Measurements from ENCODE around the gene DAGLB.

- TF ChIP-seq, protein P1, sequence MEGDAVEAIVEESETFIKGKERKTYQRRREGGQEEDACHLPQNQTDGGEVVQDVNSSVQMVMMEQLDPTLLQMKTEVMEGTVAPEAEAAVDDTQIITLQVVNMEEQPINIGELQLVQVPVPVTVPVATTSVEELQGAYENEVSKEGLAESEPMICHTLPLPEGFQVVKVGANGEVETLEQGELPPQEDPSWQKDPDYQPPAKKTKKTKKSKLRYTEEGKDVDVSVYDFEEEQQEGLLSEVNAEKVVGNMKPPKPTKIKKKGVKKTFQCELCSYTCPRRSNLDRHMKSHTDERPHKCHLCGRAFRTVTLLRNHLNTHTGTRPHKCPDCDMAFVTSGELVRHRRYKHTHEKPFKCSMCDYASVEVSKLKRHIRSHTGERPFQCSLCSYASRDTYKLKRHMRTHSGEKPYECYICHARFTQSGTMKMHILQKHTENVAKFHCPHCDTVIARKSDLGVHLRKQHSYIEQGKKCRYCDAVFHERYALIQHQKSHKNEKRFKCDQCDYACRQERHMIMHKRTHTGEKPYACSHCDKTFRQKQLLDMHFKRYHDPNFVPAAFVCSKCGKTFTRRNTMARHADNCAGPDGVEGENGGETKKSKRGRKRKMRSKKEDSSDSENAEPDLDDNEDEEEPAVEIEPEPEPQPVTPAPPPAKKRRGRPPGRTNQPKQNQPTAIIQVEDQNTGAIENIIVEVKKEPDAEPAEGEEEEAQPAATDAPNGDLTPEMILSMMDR (IDR thresholded peaks at IDR 0.05; ENCODE audit: borderline replicate concordance, extremely low read depth, low read length, poor library complexity, severe bottlenecking), result no peak
- TF ChIP-seq EZH2 (IDR thresholded peaks at IDR 0.05; ENCODE audit: borderline replicate concordance, low read depth, low read length, severe bottlenecking), result no peak
Measured at GRCh38 chr7:6399351-6399750, 48.4 kb downstream of the DAGLB start.

Measured in DND-41 (cell line).